HG03025 (cell line): Measurements from ENCODE around the gene EXOC3L2.
"Not testable (repeated sequence)": the region's sequence is repeated elsewhere in the genome, so short reads cannot be mapped to it uniquely, and the experiment has no call there.

Source experiments
- ATAC-seq: cut with Tn5 transposase; IDR thresholded peaks from one replicate; pipeline ENCODE4 v1.9.1; 2021; ENCODE audit warnings: mild to moderate bottlenecking, moderate library complexity; ENCODE audit not compliant: unreplicated experiment, low FRiP score

Gene EXOC3L2

GRCh38 chr19:45256836-45257235 lies 11.6 kb upstream of the EXOC3L2 start:
- ATAC-seq = no peak

GRCh38 chr19:45255611-45256157 lies 10.5 kb upstream of the EXOC3L2 start:
- no peak for ATAC-seq

- no peak for ATAC-seq
Measured at GRCh38 chr19:45254044-45254531, 8.9 kb upstream of the EXOC3L2 start.

- no peak for ATAC-seq
Measured at GRCh38 chr19:45253396-45254027, 8.3 kb upstream of the EXOC3L2 start.

- no peak for ATAC-seq
Measured at GRCh38 chr19:45251452-45252354, 6.5 kb upstream of the EXOC3L2 start.

GRCh38 chr19:45250832-45251451 lies 5.7 kb upstream of the EXOC3L2 start, which contains the start of gene MARK4:
TSS of gene MARK4 (plus strand) at chr19:45251271. CDS start at chr19:45251589, 318 bp downstream.
- ATAC-seq = no peak

GRCh38 chr19:45250216-45250831 lies 5.1 kb upstream of the EXOC3L2 start:
- no peak for ATAC-seq

GRCh38 chr19:45249261-45250033 lies 4.2 kb upstream of the EXOC3L2 start:
- ATAC-seq = no peak

- ATAC-seq = no peak
Measured at GRCh38 chr19:45247136-45247535, 1.9 kb upstream of the EXOC3L2 start.

- ATAC-seq = no peak
Measured at GRCh38 chr19:45245826-45246225, 619 bp upstream of the EXOC3L2 start.

GRCh38 chr19:45244133-45244794 lies 943 bp downstream of the EXOC3L2 start:
- ATAC-seq = no peak

- ATAC-seq = no peak
Measured at GRCh38 chr19:45243144-45243732, 2.0 kb downstream of the EXOC3L2 start.

GRCh38 chr19:45238556-45238955 lies 6.7 kb downstream of the EXOC3L2 start:
- no peak for ATAC-seq

GRCh38 chr19:45235485-45235884 lies 9.7 kb downstream of the EXOC3L2 start:
- no peak for ATAC-seq

GRCh38 chr19:45234089-45234869 lies 10.9 kb downstream of the EXOC3L2 start:
- no peak for ATAC-seq

- ATAC-seq = no peak
Measured at GRCh38 chr19:45231891-45232290, 13.3 kb downstream of the EXOC3L2 start.

- ATAC-seq = not testable (repeated sequence)
Measured at GRCh38 chr19:45229056-45229455, 16.2 kb downstream of the EXOC3L2 start.

- ATAC-seq = no peak
Measured at GRCh38 chr19:45224645-45225044, 20.6 kb downstream of the EXOC3L2 start.
